ENCODE results near the gene NGRN. TPM values are rescaled to one million over a fixed set of nuclear protein-coding genes. Genes with fewer than 3 reads are reported as not detected.
"Not testable (repeated sequence)": the region's sequence is repeated elsewhere in the genome, so short reads cannot be mapped to it uniquely, and the experiment has no call there.

The NGRN gene
- total RNA-seq, 1 donor from 2014 or later = 91.7 TPM

GRCh38 chr15:90281637-90282036, 16.2 kb downstream of the NGRN start:
- not testable (repeated sequence) for DNase-seq (ENCODE audit: low read depth in 2 of 2)

GRCh38 chr15:90286678-90287077, 21.2 kb downstream of the NGRN start:
- peak; percentile 65 to 79 for DNase-seq (ENCODE audit: low read depth in 2 of 2)

GRCh38 chr15:90287101-90287500, 21.6 kb downstream of the NGRN start:
- DNase-seq (ENCODE audit: low read depth in 2 of 2) = no peak

DNA sequence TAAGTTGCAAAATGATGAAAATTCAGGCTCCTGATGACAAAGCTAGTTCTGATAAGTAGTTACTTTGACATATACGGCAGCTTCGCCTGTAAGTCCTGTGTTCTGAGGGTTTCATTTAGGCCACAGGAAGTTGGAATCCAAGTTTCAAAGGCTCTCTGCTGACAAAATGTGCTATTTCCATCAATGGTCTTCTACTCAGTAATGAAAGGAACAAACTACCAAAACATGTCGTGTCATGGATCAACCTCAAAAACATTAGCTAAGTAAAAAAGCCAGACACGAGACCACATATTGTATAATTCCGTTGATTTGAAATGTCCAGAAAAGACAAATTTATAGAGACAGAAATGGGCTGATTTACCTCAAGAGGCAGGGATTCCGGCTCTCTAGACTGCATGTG, 22.5 kb downstream of the NGRN start:
- DNase-seq (ENCODE audit: low read depth in 2 of 2) = no peak

DNA sequence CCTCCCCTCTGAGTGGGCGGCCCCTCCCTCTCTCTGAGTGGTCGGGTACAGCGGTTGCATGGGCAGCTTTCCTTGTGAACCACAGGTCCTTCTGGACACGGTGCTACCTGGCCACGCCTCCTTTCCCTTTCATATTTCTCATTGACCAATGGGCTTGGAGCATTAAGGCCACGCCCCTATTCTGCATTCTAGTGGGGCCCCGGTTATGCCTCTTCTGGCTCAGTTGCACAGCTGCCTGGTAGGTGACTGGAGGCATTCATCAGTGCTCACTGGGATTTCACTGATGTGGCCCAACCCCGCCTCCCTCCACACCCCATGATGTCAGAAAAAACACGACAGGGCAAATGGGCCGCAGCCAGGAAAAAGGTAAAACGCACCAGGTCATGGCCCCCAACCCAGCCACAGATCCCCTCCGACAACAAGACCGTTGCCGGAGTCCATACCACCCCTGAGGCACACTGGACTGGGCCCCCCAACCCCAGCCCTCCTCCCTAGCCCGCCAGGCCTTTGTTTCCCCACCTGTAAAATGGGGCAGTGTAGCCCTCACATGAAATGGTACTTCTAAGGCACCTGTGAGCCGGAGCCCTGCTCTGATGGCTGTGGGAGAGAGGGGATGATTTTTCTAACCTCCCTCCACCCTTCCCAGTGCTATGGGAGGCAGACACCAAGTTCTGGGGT, 26.3 kb downstream of the NGRN start:
- peak in 1 of 2 donors; percentile 24 for DNase-seq (ENCODE audit: low read depth in 2 of 2)

GRCh38 chr15:90293040-90293810, 27.8 kb downstream of the NGRN start:
- DNase-seq (ENCODE audit: low read depth in 2 of 2) = peak; percentile 55 to 62

DNA sequence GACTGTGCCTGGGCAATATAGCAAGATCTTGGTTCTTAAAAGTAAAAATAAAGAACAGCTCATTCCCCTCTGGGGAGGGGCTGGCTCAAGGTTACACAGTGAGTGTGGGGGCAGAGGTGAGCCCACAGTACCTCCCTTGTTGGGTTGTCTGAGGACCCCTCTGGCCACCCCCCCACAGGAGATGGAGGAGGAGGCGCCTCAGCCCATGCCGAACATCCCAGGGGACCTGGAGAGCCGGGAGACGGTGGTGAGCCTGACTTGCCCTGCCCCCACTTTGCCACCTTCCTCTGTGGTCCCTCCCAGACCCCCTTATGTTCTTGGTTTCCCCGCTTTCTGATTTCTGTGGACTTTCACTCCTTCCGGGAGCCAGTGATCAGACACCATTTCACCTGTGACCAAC, 28.7 kb downstream of the NGRN start:
- no peak for DNase-seq (ENCODE audit: low read depth in 2 of 2)

GRCh38 chr15:90294601-90295269, 29.3 kb downstream of the NGRN start:
- no peak for DNase-seq (ENCODE audit: low read depth in 2 of 2)

DNA sequence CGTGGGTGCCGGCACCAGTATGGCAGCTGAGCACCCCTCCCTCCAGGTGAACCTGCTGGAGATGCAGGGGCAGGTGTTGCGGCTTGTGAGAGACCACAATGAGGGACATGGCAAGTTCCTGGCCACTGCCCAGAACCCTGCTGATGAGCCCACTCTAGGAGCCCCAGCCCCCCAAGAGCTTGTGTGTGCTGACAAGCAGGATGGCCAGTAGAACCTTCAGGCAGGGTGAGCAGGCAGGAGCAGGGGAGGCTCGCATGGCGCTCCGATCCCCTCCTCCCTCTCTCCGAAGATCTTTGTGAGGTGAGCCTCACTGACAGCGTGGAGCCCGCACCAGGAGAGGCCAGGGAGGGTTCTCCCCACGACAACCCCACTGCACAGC, 29.8 kb downstream of the NGRN start:
- DNase-seq (ENCODE audit: low read depth in 2 of 2) = no peak

GRCh38 chr15:90296316-90296884, 30.9 kb downstream of the NGRN start:
- not testable (repeated sequence) for DNase-seq (ENCODE audit: low read depth in 2 of 2)

DNA sequence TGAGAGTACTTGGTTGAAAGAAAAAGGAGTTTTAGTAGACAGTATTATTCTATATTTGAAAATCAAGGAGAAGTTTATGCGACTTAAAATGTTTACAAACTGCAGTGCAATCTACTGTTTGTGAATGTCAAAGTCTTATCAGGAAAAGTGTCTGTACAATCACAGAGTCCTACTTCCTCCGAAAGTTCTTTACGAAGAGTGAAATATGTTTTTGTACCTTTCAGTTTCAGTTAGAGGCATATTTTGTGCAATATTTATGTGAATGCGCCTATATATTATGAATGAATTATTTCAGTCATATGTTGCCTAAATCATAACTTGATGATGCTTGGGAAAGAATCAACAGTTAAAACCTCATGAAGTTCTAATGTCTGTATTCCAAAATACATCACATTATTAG, 31.5 kb downstream of the NGRN start:
- DNase-seq (ENCODE audit: low read depth in 2 of 2) = no peak

DNA sequence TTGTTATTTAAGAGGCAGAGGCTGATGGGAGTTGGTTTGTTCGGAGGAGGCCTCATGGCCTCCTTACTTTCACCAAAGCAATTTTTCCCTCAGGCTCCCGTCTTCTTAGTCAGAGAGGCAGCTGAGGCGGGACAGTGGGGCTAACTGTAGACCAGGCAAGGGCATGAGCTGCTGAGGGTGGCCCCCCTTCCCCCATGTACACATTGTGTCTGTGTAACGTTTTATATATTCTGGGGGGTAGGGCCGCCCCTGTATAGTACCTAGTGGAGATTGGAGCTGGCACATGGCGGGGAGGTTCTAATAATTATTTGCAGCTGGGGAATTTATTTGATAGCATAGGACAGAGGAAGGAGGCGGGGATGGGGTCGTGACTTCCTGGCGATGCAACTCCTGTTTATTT, 35.1 kb downstream of the NGRN start:
- DNase-seq (ENCODE audit: low read depth in 2 of 2) = no peak

- peak; percentile 55 to 59 for DNase-seq (ENCODE audit: low read depth in 2 of 2)
Measured at GRCh38 chr15:90300988-90301706, 35.7 kb downstream of the NGRN start.

- DNase-seq (ENCODE audit: low read depth in 2 of 2) = no peak
Measured at GRCh38 chr15:90301707-90302300, 36.3 kb downstream of the NGRN start.

DNA sequence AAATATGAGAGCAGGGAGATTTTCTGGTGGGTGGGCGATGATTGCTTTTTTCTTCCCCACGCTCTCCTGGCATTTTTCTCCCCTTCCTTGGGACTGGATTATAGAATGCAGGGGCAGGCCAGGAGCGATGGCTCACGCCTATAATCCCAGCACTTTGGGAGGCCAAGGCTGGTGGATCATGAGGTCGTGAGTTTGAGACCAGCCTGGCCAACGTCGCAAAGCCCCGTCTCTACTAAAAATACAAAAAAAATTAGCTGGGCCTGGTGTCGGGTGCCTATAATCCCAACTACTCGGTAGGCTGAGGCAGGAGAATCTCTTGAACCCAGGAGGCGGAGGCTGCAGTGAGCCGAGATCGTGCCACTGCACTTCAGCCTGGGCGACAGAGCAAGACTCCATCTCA, 39.9 kb downstream of the NGRN start:
- DNase-seq (ENCODE audit: low read depth in 2 of 2) = not testable (repeated sequence)

DNA sequence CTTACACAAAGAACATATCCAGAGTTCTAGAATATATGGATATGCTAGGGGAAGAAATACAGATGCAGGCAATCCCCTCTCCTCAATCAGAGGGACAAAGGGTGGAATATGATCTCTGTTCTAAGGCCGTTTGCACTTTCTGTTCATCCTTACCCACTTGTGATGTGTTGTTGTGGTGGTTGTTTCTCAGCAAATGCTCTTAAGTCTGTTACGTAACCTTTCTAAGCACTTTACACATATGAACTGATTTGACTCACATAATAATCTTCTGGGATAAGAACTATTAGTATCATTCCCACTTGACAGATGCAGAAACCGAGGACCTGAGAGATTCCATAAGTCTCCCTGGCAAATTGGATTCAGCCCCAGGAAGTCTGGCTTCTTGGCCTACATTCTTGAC, 40.5 kb downstream of the NGRN start:
- no peak for DNase-seq (ENCODE audit: low read depth in 2 of 2)

GRCh38 chr15:90306560-90306959, 41.1 kb downstream of the NGRN start:
- peak in 1 of 2 donors; percentile 9 for DNase-seq (ENCODE audit: low read depth in 2 of 2)

GRCh38 chr15:90307661-90308060, 42.2 kb downstream of the NGRN start:
- DNase-seq (ENCODE audit: low read depth in 2 of 2) = no peak

- no peak for DNase-seq (ENCODE audit: low read depth in 2 of 2)
Measured at GRCh38 chr15:90309020-90309419, 43.5 kb downstream of the NGRN start.

- DNase-seq (ENCODE audit: low read depth in 2 of 2) = peak; percentile 19 to 40
Measured at GRCh38 chr15:90315278-90315982, 50.0 kb downstream of the NGRN start.
